GM19463 (cell line): ENCODE data around the gene FAM200B.

Experiments used
- ATAC-seq: cut with Tn5 transposase; IDR thresholded peaks from one replicate; pipeline ENCODE4 v1.9.1; 2021; ENCODE audit warnings: mild to moderate bottlenecking, moderate library complexity; ENCODE audit not compliant: unreplicated experiment

Gene FAM200B

DNA sequence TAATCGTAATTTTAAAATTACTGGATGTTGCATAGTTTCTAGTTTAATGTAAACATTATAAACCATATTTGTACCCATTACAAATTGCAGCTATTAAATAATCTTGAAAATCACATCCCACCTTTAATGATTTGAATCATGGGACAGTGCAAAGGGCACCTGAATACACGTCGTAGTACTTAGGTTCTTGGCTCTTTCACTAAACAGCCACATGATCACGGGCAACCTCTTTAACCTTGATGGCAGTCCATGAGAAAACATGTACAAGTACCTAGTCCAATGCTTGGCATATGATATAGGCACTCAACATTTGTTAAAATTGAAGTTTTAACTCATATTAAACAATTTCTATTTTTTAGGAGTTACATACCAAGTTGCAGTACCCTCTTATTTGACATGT, 14.6 kb upstream of the FAM200B start:
- ATAC-seq, result no peak

DNA sequence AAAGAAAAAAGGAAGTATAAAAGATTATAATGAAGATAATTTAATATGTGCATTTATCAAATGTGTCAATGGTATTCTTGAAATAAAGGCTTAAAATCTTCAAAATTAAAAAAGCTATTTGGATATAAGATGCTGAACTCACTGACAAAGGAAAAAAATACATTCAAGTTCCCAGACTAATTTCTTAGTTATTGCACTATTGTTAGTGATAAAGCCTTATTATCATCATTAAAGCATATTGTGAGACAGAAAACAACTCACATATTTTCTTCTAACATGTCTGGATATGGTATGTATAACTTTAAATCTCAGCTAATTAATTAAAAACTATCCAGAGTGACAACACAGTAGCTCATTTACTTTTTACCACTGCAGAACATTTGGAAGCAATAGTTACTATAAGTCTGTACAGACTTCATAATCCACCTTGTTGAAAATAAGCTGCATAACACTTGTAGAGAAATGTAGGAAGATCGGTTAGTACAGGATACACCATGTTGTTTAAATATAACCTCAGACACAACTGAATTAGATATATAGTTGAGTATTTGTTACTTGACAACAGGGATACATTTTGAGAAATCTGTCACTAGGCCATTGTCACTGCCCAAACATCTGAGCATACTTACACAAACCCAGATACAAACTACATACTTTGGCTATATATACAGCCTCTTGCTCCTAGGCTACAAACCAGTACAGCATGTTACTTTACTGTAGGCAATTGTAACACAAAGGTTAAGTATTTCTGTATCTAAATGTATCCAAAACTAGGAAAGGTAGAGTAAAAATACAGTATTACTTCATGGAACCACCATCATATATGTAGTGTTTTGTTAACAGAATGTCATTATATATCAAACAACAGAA, 12.8 kb upstream of the FAM200B start:
- ATAC-seq, result no peak

DNA sequence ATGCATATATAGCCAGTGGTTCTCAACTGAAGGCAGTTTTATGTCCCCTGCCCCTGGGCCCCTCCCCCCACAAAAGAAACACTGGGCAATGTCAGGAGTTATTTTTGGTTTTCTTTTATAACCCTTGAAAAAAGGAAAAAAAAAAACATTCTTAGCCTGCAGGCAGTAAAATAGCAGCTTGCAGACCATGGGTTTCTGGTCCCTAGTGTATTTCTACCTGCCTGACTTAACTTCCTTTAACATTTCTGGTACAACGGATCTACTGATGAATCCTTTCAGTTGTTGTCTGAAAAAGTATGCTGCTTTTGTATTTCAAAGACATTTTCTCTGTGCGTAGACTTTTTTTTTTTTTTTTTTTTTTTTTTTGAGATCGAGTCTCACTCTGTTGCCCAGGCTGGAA, 11.1 kb upstream of the FAM200B start:
- ATAC-seq, result no peak

DNA sequence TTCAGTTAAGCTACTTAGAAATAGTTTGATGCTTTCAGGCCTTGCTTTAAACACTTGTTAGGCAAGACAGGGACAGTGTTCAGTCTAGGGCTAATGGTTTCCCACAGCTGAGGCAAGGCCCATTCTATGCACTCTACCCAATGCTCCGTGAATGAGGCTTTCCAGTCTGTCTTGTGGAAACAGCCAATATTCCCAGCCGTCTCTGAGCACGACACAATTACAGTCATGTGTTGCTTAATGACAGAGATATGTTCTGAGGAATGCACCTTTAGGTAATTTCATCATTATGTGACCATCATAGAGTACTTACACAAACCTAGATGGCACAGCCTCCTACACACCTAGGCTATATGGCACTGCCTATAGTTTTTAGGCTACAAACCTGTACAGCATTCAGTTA, 9.5 kb upstream of the FAM200B start:
- no peak for ATAC-seq

DNA sequence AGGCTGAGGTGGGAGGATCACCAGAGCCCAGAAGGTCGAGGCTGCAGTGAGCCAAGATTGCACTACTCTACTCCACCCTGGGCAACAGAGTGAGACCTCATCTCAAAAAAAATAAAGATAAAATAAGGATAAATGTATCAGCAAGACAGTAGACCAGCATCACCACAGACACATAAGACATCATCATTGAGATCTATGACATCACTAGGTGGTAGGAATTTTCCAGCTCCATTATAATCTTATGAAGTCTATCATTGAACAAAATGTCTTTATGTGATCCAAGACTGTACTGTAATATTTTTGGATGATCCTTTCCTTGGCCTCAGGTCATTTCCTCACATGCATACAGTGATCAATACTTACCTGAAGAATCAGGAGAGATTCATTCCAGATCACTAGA, 8.3 kb upstream of the FAM200B start:
- ATAC-seq, result no peak

DNA sequence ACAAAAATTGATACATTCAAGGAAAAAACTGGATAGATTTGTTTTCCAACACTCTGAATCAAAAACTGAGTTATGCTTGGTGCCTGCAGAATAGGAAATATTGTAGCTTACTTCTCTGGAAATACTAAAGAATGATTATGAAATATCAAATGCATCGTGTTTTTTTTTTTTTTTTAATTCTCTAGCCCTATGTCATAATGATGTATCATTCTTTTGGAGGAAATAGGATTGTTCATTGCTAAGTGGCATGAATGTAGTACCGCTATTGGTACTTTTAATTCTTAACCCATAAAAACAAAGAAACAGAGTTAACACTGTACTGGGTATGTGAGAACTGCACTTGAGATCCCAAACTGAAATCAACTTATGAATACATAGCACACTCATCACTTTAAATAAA, 7.6 kb upstream of the FAM200B start:
- no peak for ATAC-seq

DNA sequence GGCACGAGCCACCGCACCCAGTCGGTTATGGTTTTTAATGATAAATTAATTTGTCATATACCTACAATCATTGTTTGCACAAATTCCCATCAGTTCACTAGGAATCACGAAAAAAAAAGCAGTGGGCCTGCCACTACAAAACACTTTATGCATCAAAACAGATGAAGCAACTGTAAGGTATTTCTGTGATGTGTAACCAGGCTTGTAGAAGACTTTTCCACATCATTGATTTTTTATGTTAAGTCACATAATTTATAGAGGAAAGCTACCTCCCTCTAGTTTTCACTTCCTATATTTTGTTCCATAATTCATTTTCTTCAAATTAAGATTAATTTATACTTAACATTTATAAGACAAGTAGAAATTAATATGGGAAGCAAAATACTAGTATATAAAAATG, 6.7 kb upstream of the FAM200B start:
- no peak for ATAC-seq

DNA sequence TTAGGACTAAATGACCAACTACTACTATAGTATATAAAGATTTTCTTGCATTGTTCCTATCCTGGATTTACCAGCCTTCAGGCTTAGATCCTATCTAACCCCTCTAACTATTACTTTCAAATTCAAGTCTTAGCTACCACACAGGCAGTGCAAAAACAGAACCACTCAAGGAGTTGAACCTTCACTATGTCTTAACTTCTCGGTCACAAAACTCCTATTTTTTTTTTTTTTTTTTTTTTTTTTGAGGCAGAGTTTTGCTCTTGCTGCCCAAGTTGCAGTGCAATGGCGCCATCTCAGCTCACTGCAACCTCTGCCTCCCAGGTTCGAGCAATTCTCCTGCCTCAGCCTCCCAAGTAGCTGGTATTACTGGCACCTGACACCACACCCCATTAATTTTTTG, 6.3 kb upstream of the FAM200B start:
- ATAC-seq, result no peak

DNA sequence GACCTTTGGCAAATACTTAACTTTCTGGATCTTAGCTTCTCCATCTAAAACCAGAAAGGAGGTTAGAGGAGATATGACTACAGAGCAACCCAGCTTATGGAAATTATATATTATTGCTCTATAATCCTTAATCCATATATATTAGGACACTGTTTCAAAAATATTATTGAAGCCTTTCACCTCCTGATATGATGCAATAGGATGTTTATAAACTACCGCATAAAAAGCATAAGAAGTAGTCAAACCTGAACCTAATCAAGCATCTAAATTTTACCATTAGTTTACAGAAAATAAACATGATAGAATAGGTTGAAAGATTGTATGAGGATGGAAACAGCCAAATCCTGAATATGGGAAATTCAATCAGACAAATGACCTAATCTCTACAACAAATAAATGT, 5.6 kb upstream of the FAM200B start:
- ATAC-seq, result no peak

DNA sequence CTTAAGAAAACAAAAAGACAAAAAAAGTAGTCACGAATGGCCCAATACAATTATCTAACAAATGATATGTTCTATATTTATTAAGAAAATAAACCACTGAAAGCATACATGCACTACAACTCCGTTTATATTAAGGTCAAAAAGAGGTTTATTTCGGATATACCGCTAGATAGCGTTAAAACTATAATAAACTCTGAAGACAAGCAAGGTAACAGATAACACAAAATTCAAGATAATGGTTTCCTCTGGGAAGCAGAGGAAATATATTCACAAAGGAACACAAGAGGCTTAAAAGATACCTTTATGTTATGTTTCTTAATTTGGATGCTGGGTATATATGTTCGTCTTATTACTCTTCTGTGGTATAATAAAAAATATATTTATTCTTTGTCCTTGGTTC, 4.7 kb upstream of the FAM200B start:
- ATAC-seq, result no peak

DNA sequence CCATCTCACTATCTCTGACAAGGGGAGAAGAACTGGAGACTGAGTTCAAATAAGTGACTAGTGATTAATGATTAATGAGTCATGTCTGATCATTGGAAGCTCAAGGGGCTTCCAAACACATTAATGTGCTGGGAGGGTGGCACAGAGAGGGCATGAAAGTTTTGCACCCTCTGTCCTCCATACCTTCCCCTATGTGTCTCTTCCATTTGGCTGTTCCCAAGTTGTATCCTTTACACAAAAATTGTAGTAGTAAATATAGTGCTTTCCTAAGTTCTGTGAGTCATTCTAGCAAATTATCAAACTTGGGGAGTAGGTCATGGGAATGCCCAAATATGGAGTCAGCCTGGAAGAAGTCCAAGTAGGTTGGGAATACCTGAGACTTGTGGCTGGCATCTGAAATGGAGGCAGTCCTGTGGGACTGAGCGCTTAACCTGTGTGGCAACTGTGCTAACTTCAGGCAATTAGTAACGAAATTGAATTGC, 4.1 kb upstream of the FAM200B start:
- no peak for ATAC-seq

DNA sequence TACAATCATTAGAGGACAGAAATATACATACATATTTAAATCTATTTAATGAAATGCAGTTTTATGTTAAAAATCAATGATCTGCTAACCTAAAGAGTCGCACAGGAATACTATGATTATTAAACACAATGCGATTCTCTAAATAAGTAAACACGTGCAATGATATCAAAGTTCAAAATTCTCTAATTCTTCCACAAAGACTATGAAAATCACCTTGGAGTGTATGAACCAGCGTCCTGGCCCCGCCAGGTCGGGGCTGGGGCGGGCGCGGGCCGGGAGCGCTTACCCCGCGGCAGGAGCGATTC, 608 bp upstream of the FAM200B start:
- ATAC-seq, result no peak

DNA sequence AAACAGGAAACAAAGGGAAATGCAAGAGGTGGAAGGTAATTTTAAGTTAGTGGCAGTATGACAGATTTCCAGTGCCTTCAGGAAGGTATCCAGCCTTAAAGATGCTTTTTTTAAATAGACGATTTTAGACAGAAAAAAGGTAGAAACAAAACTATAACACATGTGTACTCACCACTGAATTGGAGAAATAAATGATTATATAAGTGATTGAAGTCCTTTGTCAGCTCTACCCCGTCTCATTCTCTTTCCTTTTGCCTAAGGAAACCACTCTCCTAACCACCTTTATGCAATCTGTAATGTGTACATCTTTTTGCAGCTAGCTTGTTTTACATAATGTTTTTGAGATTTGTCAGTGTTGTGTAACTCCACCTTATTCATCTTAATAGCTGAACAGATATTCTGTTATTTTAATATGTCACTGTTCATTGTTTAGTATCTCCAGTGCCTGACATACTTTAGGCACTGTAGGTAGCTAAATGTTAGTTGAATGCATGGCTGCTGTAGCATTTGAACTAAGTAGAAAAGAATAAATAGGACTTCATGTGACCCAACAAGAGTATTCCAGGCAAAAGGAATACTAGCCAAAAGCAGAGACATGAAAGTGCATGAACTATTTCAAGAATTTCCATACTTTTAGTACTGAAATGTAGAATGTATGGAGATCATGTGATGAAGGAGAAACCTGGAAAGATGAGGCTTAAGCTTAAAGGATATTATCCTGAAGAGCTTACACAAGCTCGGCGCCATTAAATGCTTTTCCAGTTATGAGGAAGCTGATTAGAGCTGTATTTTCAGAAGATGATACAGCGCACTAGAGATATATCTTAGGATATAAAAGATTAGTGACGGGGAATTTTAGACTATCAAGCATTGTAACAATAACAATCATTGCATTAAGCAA, 865 bp downstream of the FAM200B start:
- no peak for ATAC-seq

DNA sequence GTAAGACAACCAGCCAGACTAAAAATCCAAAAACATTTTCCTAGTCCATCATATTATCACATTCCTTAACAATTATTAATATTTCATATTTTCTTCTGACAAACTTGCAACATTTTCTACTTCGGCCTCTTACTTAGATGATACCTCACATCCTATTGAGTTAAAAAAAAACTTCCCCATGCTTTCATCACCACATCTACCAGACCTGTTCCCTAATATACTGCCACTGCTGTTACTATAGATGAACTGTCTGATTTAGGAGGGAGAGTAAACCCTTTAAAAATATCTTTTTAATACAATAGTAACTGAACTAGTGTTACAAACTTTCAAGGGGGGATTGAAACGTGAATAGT, 1.5 kb downstream of the FAM200B start:
- no peak for ATAC-seq

DNA sequence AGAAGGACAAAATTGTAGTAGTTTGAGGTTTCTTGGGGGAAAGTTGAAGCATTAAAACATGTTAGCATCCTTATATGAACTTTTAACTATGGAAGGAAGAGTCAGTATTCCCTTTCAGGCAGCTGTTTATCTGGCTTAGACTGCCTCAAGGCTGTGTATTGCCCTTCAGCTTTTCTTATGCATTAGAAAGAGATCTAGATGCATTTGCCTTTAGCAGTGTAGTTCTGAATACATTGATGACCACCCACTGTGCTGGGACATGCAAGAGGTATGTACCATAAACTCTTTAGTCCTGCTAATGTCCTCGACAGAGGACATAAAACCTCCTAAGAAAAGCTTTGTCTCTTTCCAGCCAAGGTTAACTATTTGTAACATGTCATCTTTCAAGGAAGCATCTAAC, 2.9 kb downstream of the FAM200B start:
- no peak for ATAC-seq

DNA sequence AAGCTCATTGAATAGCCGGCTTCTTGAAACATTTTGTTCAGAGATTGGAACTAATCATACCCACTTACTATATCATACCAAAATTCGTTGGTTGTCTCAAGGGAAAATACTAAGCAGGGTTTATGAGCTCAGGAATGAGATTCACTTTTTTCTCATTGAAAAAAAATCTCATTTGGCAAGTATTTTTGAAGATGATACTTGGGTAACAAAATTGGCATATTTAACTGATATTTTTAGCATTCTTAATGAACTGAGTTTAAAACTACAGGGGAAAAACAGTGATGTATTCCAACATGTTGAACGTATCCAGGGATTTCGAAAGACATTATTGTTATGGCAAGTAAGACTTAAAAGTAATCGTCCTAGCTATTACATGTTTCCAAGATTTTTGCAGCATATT, 6.4 kb downstream of the FAM200B start:
- ATAC-seq, result no peak

DNA sequence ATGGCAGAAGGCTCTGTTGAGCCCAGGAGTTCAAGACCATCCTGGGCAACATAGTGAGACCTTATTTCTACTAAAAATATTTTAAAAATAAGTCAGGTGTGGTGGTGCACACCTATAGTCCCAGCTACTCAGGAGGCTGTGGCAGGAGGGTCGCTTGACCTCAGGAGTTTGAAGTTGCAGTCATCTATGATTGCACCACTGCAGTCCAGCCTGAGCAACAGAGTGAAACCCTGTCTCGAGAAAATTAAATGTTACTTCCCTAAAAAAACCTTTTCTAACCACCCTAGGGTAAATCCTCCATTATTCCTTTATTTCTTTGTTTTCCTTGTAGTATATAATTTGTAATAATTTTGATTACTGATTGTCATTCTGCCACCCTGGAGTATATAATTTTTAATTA, 7.9 kb downstream of the FAM200B start:
- no peak for ATAC-seq

DNA sequence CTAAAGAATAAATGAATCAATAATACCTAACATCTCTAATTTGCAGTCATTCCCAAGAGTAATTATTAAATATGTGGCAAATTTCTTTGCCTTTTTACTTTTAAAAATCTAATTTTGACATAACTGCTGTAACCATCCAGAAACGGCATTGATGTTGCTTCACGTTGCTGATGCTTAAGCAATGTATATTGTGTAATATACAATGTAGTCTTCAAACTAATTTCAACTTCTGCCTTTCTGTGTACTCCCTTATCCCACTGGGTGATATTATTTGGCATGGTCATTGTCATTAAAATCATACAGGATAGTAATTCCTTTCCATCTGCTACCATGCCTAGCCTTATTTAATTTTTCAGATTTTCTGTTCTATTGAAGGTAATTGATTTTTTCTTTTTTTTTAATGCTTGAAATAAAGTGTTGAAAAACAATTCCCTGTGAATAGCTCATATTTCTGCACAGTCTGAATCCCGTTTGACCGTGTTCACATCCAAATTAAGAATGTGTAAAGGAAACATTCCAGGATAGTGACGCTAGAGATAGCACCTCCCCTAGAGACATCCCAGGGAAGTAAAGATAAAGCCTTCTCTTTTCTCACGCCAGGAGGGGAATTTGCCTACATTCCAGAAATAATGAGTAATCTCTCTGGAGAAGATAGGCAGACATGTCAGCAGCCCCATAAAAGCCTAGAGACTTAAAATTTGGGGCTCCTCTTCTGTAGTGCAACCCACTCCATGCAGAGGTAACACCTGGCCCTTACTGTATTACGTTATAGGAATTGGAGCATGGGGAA, 8.6 kb downstream of the FAM200B start:
- no peak for ATAC-seq

DNA sequence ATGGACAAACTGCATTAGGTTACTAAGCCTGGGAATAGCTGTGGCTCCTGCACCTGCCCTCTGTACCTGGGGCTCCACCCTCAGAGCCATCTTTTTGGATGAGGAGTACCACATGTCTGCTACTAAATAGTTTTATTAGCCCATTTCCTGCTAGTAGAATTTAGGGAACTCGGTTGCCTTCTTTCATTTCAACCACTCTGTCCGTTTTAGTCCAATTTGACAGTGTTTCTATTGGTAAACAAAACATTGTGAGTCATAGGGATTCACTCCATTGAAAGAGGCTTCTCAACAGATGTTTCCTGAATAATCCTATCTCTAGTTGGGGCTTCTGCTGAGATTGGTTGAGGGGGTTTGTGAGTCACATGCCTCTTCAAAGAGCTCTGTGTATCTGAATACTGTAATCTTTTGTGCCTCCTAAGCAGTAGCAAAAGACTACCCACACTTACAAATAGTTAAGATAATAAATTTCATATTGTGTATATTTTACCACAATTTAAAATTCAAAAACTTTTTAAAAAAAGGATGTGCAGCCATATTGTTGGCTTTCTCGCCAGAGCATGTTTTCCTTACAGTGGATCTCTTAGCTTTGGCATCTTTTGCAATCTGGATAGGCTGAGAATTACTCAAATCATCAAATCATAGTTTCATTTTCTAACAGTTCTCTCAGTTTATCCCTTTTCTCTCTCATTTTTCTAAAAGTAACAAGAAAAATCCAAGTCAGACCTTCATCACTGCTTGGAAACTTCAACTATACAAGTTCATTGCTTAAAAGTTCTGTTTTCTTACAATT, 9.9 kb downstream of the FAM200B start:
- ATAC-seq, result no peak

DNA sequence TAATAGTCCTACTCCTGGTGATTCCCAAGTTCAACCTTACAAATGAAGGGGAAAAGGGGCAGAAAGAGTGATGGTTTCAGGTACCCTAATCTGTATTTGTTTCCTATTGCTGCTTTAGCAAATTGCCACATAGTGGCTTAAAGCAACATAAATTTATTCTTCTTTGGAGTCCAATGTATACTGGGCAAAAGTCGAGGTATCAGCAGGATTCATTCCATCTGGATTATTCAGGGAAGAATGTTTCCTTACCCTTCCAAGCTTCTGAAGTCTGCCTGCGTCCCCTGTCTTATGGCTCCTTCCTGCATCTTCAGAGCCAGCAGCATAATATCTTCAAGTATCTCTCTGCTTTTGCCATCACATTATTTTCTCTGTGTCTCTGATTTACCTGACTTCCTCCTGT, 11.0 kb downstream of the FAM200B start:
- no peak for ATAC-seq

DNA sequence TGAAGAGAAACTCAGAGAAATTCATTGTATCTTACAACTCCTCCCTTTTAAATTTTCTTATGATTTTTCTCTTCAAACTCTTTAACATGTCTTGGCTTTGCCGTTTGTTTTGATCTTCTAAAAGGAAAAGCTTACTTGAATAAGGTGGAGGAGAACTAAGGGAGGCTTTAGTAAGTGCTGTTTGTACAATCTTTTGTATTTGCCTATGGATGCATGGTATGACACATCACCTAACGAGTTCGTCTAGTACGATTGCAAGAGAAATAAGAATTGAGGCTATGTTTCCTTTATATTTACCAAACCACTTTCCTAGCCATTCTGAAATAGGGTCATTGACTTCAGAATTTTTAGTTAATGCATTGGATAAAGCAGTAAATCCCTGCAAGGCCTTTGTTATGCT, 12.8 kb downstream of the FAM200B start:
- no peak for ATAC-seq
